Astrocyte (in vitro differentiated cells and primary cell): ENCODE measurements around the gene LRG1. TPM values are rescaled to one million over a fixed set of nuclear protein-coding genes. Genes with fewer than 3 reads are reported as not detected.
A peak's percentile ranks its signal among the peaks of the same experiment; 100 is the strongest.

Experiments
- DNase-seq: peaks from one replicate; pipeline ENCODE4 v3.0.0-alpha.2; 2010; ENCODE audit warnings: low read depth
- FAIRE-seq: peaks from 2 replicates; lab custom pipeline; 2011; peaks lifted over from hg19 to GRCh38; lab: Jason Lieb, UNC
- H2AFZ ChIP-seq: 2 replicates; pipeline ENCODE4 v1.6.0; 2012; ENCODE audit warnings: low read depth, low read length, inconsistent platforms
- H3K27ac ChIP-seq: 2 replicates; pipeline ENCODE4 v1.5.1; 2011; ENCODE audit warnings: low read depth, low read length, inconsistent platforms
- H3K27me3 ChIP-seq: 2 replicates; pipeline ENCODE4 v1.6.0; 2011; ENCODE audit warnings: low read length, inconsistent platforms; ENCODE audit not compliant: insufficient read depth
- H3K36me3 ChIP-seq: 2 replicates; pipeline ENCODE4 v1.5.1; 2011; ENCODE audit warnings: low read length, inconsistent platforms; ENCODE audit not compliant: insufficient read depth
- H3K4me1 ChIP-seq: 2 replicates; pipeline ENCODE4 v1.5.1; 2011; ENCODE audit warnings: low read length, inconsistent platforms; ENCODE audit not compliant: insufficient read depth
- H3K4me2 ChIP-seq: 2 replicates; pipeline ENCODE4 v1.6.0; 2012; ENCODE audit warnings: low read length, inconsistent platforms
- H3K4me3 ChIP-seq: 2 replicates; pipeline ENCODE4 v1.5.1; 2011; ENCODE audit warnings: low read depth, mild to moderate bottlenecking, low read length, inconsistent platforms; ENCODE audit not compliant: insufficient read depth
- H3K79me2 ChIP-seq: 2 replicates; pipeline ENCODE4 v1.6.0; 2012; ENCODE audit warnings: mild to moderate bottlenecking, low read length, inconsistent platforms; ENCODE audit not compliant: insufficient read depth
- H3K9ac ChIP-seq: 2 replicates; pipeline ENCODE4 v1.6.0; 2012; ENCODE audit warnings: mild to moderate bottlenecking, low read length, inconsistent platforms
- H3K9me3 ChIP-seq: 2 replicates; pipeline ENCODE4 v1.5.1; 2012; ENCODE audit warnings: low read depth, mild to moderate bottlenecking, low read length, inconsistent platforms; ENCODE audit not compliant: insufficient read depth
- H4K20me1 ChIP-seq: 2 replicates; pipeline ENCODE4 v1.6.0; 2012; ENCODE audit warnings: low read length, inconsistent platforms; ENCODE audit not compliant: insufficient read depth
- H3K27ac Mint-ChIP-seq: one replicate; pipeline ENCODE4 v1.8.0; 2021; ENCODE audit warnings: mild to moderate bottlenecking, mixed read lengths; ENCODE audit not compliant: unreplicated experiment
- H3K27me3 Mint-ChIP-seq: one replicate; pipeline ENCODE4 v1.8.0; 2021; ENCODE audit warnings: low read depth, mixed read lengths; ENCODE audit not compliant: unreplicated experiment
- H3K36me3 Mint-ChIP-seq: one replicate; pipeline ENCODE4 v1.8.0; 2021; ENCODE audit warnings: low read depth, mixed read lengths; ENCODE audit not compliant: unreplicated experiment
- H3K4me1 Mint-ChIP-seq: one replicate; pipeline ENCODE4 v1.8.0; 2021; ENCODE audit warnings: low read depth, mixed read lengths; ENCODE audit not compliant: unreplicated experiment
- H3K4me3 Mint-ChIP-seq: one replicate; pipeline ENCODE4 v1.8.0; 2021; ENCODE audit warnings: mild to moderate bottlenecking, moderate library complexity, mixed read lengths; ENCODE audit not compliant: unreplicated experiment
- H3K9me3 Mint-ChIP-seq: one replicate; pipeline ENCODE4 v1.8.0; 2021; ENCODE audit warnings: mild to moderate bottlenecking, mixed read lengths; ENCODE audit not compliant: unreplicated experiment
- CTCF ChIP-seq: IDR thresholded peaks from 2 replicates; pipeline ENCODE4 v1.5.1; 2011; ENCODE audit warnings: low read depth, mild to moderate bottlenecking, inconsistent platforms, low read length, moderate library complexity; ENCODE audit not compliant: insufficient read depth
- EZH2 ChIP-seq: IDR thresholded peaks from 2 replicates; pipeline ENCODE4 v1.6.1; 2012; ENCODE audit warnings: mild to moderate bottlenecking, low read length, inconsistent platforms; ENCODE audit not compliant: insufficient read depth
- total RNA-seq: library from RNA; stranded (reverse); gene quantifications from 2 replicates; pipeline ENCODE4 v1.2.1, GENCODE V29; 2021

Gene LRG1
- total RNA-seq, 1 donor from 2014 or later, result 0.14 TPM

- no peak overlapping the region for H3K9ac ChIP-seq
- no peaks in the 10 kb centered on the region for H3K4me1 ChIP-seq
- FAIRE-seq, result no peak
- TF ChIP-seq CTCF (no peak), EZH2 (no peak)
- no peaks in the 10 kb centered on the region for H3K79me2 ChIP-seq
- Mint-ChIP-seq H3K27ac (no peak overlapping the region), H3K27me3 (no peaks in the 10 kb centered on the region), H3K9me3 (peaks cover 5% of the 10 kb centered on the region), H3K36me3 (peaks cover 20% of the 10 kb centered on the region), H3K4me1 (no peaks in the 10 kb centered on the region), H3K4me3 (no peak overlapping the region)
- H3K4me3 ChIP-seq, result no peak overlapping the region
- H2AFZ ChIP-seq, result no peak overlapping the region
- H3K27me3 ChIP-seq, result peaks cover 2% of the 10 kb centered on the region
- no peaks in the 10 kb centered on the region for H3K9me3 ChIP-seq
- no peak overlapping the region for H3K27ac ChIP-seq
- no peak overlapping the region for H3K4me2 ChIP-seq
- DNase-seq, result no peak
- H3K36me3 ChIP-seq, result no peaks in the 10 kb centered on the region
- H4K20me1 ChIP-seq, result no peaks in the 10 kb centered on the region
Measured at GRCh38 chr19:4550018-4550417, 10.2 kb upstream of the LRG1 start.

DNA sequence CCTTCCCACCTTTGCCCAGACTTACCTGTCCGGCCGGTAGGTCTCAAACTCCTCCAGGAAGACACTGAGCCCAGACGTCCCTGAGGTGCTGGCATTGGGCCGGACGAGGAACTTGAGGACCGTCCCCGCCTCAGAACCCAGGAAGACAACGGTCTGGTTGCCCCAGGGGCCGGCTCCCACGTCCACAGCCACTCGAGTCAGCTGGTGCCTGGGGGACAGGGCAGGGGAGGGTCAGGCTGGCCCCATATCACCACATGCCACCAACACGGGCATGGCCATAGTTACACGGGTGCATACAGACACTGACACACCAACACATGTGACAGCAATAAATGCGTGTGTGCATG is 8.4 kb upstream of the LRG1 start:
- Mint-ChIP-seq H3K4me1 (no peaks in the 10 kb centered on the region), H3K36me3 (peaks cover 15% of the 10 kb centered on the region), H3K27ac (no peak overlapping the region), H3K9me3 (peaks cover 5% of the 10 kb centered on the region), H3K27me3 (no peaks in the 10 kb centered on the region), H3K4me3 (no peak overlapping the region)
- H3K27ac ChIP-seq, result no peak overlapping the region
- no peaks in the 10 kb centered on the region for H3K79me2 ChIP-seq
- no peaks in the 10 kb centered on the region for H3K9me3 ChIP-seq
- H3K4me2 ChIP-seq, result no peak overlapping the region
- peaks cover 2% of the 10 kb centered on the region for H3K27me3 ChIP-seq
- no peak overlapping the region for H3K4me3 ChIP-seq
- H4K20me1 ChIP-seq, result no peaks in the 10 kb centered on the region
- no peaks in the 10 kb centered on the region for H3K4me1 ChIP-seq
- DNase-seq, result no peak
- no peaks in the 10 kb centered on the region for H3K36me3 ChIP-seq
- TF ChIP-seq CTCF, result no peak
- no peak for TF ChIP-seq EZH2
- no peak overlapping the region for H2AFZ ChIP-seq
- FAIRE-seq, result no peak
- no peak overlapping the region for H3K9ac ChIP-seq

DNA sequence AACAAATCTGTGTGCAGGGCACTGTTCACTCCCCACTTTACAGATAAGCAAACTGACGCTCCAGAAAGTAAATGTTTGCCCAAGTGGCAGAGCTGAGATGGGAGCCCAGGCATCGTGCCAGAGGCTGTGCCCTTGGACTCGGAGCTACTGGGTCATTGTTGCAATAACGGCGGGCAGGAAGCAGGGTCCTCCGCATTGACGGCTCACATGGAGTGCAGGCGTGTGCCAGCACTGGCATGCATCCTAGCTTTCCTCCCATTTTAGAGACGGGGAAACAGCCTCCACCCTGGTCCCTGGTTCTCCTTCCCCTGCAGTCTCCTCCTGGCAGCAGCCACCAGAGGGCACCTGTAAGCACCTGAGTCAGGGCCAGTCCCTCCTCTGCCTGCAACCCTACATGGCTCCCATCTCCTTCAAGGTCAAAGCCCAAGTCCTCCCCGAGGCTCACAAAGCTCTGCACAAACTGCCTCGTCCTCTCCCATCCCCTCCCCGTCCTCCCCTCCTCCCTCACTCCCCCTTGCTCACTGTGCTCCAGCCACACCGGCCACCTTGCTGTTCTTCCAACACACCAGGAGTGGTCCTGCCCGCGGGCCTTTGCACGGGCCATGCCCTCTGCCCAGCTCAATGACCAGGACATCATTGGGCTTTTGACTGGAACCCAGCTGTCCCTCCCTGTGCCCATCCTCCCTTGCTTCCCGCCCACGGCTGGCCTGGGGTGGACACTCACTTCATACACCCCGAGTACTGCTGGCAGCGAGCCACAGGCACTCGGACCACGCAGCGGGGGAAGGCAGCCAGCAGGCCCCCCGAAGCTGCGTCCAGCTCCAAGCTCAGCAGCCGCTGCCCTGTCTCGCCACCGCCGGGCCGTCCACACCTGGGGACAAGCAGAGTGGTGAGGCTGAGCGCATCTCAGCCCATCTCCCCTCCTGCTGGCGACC is 7.7 kb upstream of the LRG1 start:
- Histone ChIP-seq H3K4me3 (no peak overlapping the region), H3K4me2 (no peak overlapping the region), H3K27ac (no peak overlapping the region), H3K36me3 (no peaks in the 10 kb centered on the region), H3K27me3 (peaks cover 2% of the 10 kb centered on the region), H3K79me2 (no peaks in the 10 kb centered on the region), H2AFZ (no peak overlapping the region), H3K9ac (no peak overlapping the region), H3K9me3 (no peaks in the 10 kb centered on the region), H4K20me1 (no peaks in the 10 kb centered on the region), H3K4me1 (no peaks in the 10 kb centered on the region)
- TF ChIP-seq CTCF (peak; percentile 22), EZH2 (no peak)
- Mint-ChIP-seq H3K36me3 (peaks cover 10% of the 10 kb centered on the region), H3K27me3 (no peaks in the 10 kb centered on the region), H3K9me3 (peaks cover 2% of the 10 kb centered on the region), H3K4me1 (no peaks in the 10 kb centered on the region), H3K27ac (no peak overlapping the region), H3K4me3 (no peak overlapping the region)
- no peak for DNase-seq
- no peak for FAIRE-seq
